Keratinocyte (primary cell): Measurements from ENCODE around the gene PACS2. TPM values are rescaled to one million over a fixed set of nuclear protein-coding genes. Genes with fewer than 3 reads are reported as not detected.
A peak's percentile ranks its signal among the peaks of the same experiment; 100 is the strongest.

ENCODE experiments used
- DNase-seq: peaks from one replicate; pipeline ENCODE4 v3.0.0-alpha.2; 2011; ENCODE audit warnings: low read depth, missing footprints, low spot score
- FAIRE-seq: peaks from 2 replicates; lab custom pipeline; 2011; peaks lifted over from hg19 to GRCh38; lab: Jason Lieb, UNC
- H2AFZ ChIP-seq: 2 replicates; pipeline ENCODE4 v1.6.0; 2012; ENCODE audit warnings: low read length, control low read depth, inconsistent platforms; ENCODE audit not compliant: control insufficient read depth
- H3K27ac ChIP-seq: 2 replicates; pipeline ENCODE4 v1.5.1; 2011; ENCODE audit warnings: low read length; ENCODE audit not compliant: control insufficient read depth, insufficient read depth
- H3K27me3 ChIP-seq: 3 replicates; pipeline ENCODE4 v1.6.0; 2011; ENCODE audit warnings: low read length; ENCODE audit not compliant: control insufficient read depth, insufficient read depth; ENCODE audit errors: extremely low read depth
- H3K36me3 ChIP-seq, 2 experiments: 2 replicates in 1 of 2; 3 replicates in 1 of 2; pipeline ENCODE4 v1.5.1; 2011; ENCODE audit warnings: low read length in 2 of 2, mild to moderate bottlenecking in 1 of 2; ENCODE audit not compliant: control insufficient read depth in 2 of 2, insufficient read depth in 2 of 2; ENCODE audit errors: extremely low read depth in 1 of 2
- H3K4me1 ChIP-seq: 3 replicates; pipeline ENCODE4 v1.5.1; 2011; ENCODE audit warnings: low read length; ENCODE audit not compliant: control insufficient read depth, insufficient read depth; ENCODE audit errors: extremely low read depth
- H3K4me2 ChIP-seq: 3 replicates; pipeline ENCODE4 v1.6.0; 2011; ENCODE audit warnings: low read depth, low read length; ENCODE audit not compliant: control insufficient read depth, insufficient read depth; ENCODE audit errors: extremely low read depth
- H3K4me3 ChIP-seq, 3 experiments: fragments of 200-600 bp in 1 of 3; sonication (generic) in 1 of 3; 2 replicates in 2 of 3; 3 replicates in 1 of 3; pipeline ENCODE4 v1.5.1; 2011 to 2016; ENCODE audit warnings: low read length in 3 of 3, mild to moderate bottlenecking in 3 of 3, control low read depth in 2 of 3, inconsistent platforms in 1 of 3, low read depth in 1 of 3, mixed read lengths in 1 of 3, mixed run types in 1 of 3, moderate library complexity in 1 of 3; ENCODE audit not compliant: control insufficient read depth in 2 of 3, insufficient read depth in 2 of 3; ENCODE audit errors: extremely low read depth in 1 of 3
- H3K79me2 ChIP-seq: 2 replicates; pipeline ENCODE4 v1.6.0; 2012; ENCODE audit warnings: low read length; ENCODE audit not compliant: control insufficient read depth, insufficient read depth
- H3K9ac ChIP-seq: 3 replicates; pipeline ENCODE4 v1.6.0; 2011; ENCODE audit warnings: low read length; ENCODE audit not compliant: control insufficient read depth, insufficient read depth; ENCODE audit errors: extremely low read depth
- H3K9me1 ChIP-seq: 3 replicates; pipeline ENCODE4 v1.6.0; 2011; ENCODE audit warnings: low read length; ENCODE audit not compliant: control insufficient read depth, insufficient read depth; ENCODE audit errors: extremely low read depth
- H3K9me3 ChIP-seq: 2 replicates; pipeline ENCODE4 v1.5.1; 2012; ENCODE audit warnings: low read depth, low read length; ENCODE audit not compliant: control insufficient read depth
- H4K20me1 ChIP-seq: 3 replicates; pipeline ENCODE4 v1.6.0; 2011; ENCODE audit warnings: low read length; ENCODE audit not compliant: control insufficient read depth, insufficient read depth; ENCODE audit errors: extremely low read depth
- EZH2 ChIP-seq: IDR thresholded peaks from one replicate; pipeline ENCODE4 v1.6.1; 2012; ENCODE audit warnings: inconsistent platforms, mild to moderate bottlenecking, low read length, moderate library complexity
- dilution Hi-C: fragments of 300-500 bp; cut with MboI; formaldehyde crosslinking; loops from one replicate; pipeline ENCODE4 v1.7.0; 2020; ENCODE audit warnings: low sequenced_read_pairs; ENCODE audit not compliant: extremely low pct_ligation_motif_present
- polyA plus RNA-seq, 5 experiments: library from polyadenylated mRNA; depleted of rRNA in 3 of 5; stranded (reverse) in 3 of 5; stranded (forward) in 1 of 5; unstranded in 1 of 5; fragments of >200 nt; gene quantifications; 1 replicate in 1 of 5; 2 replicates in 3 of 5; 3 replicates in 1 of 5; pipeline versions ENCODE4 v1.2.1 to v1.2.3, GENCODE V29; 2011 to 2012; ENCODE audit warnings: missing spikeins in 2 of 5, low read depth in 1 of 5, low replicate concordance in 1 of 5
- TF ChIP-seq, protein P1 (sequence below), 3 experiments: IDR thresholded peaks in 1 of 3; conservative IDR thresholded peaks in 1 of 3; optimal IDR thresholded peaks in 1 of 3; 2 replicates in 2 of 3; 3 replicates in 1 of 3; pipeline versions ENCODE3 to v1.5.1; 2011; ENCODE audit warnings: low read length in 3 of 3, mild to moderate bottlenecking in 3 of 3, moderate library complexity in 2 of 3, control low read depth in 1 of 3, inconsistent platforms in 1 of 3; ENCODE audit not compliant: insufficient read depth in 2 of 3; ENCODE audit errors: extremely low read depth in 1 of 3

The PACS2 gene
- polyA plus RNA-seq, 1 donor (not counting 4 experiments of a cell fraction or from before 2014, with no cell fraction given), result 11.8 TPM

DNA sequence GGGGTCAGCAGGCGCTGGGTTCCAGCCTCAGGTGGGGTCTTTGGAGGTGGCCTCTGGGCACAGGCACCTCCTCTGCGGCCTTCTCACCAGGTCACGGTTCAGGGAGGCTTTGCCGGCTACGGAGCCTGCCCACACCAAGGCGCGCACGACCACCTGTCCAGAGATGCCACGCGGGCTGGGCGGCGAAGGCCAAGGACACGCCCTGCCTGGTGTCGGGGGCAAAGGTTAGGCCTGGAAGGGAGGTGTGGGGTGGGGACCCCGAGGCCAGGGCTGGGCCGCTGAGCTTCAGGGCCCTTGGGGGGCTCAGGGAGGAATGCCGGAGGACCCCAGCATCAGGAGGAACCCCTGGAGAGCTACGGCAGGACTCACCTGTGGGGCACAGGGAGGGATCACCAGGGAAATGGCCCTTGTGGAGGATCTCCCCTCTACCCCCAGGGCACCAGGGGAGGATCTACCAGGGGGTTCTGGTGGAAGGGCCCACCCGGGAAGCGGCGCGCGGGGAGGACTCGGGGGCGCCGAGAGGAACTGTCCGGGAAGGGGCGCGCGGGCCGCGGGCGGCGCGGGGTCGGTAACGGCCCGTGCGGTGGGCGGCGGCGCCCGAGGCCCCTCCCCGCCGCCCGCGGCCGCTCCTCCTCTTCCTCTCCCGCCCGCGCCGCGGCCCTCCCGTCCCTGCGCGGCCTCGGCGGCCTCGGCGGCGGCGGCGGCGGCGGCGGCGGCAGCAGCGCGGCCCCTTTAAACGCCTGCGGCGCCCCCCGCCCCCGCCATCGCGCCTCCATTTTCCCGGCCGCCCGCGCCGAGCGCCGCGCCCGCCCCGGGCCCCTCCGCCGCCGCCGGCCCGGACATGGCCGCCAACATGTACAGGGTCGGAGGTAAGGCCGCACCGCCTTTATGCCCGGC, 104.9 kb downstream of the PACS2 start, which contains the start of gene MTA1:
TSS of gene MTA1 (plus strand) at position 633 of the 897 bp plus-strand sequence. CDS start at position 842, 209 bp downstream.
- no peaks in the 10 kb centered on the region for H3K9me3 ChIP-seq
- peaks cover 3 to 6% of the 10 kb centered on the region in 2 experiments for H3K36me3 ChIP-seq
- H3K4me1 ChIP-seq, result peaks cover 10% of the 10 kb centered on the region
- peaks cover 7% of the 10 kb centered on the region for H4K20me1 ChIP-seq
- peak within 1 kb of the TSS; percentile 36 for H3K27ac ChIP-seq
- peak within 1 kb of the TSS; percentile 70 to 89 (median 83) for H3K4me3 ChIP-seq
- H3K79me2 ChIP-seq, result peaks cover 42% of the 10 kb centered on the region
- no peaks in the 10 kb centered on the region for H3K9me1 ChIP-seq
- TF ChIP-seq, protein P1, sequence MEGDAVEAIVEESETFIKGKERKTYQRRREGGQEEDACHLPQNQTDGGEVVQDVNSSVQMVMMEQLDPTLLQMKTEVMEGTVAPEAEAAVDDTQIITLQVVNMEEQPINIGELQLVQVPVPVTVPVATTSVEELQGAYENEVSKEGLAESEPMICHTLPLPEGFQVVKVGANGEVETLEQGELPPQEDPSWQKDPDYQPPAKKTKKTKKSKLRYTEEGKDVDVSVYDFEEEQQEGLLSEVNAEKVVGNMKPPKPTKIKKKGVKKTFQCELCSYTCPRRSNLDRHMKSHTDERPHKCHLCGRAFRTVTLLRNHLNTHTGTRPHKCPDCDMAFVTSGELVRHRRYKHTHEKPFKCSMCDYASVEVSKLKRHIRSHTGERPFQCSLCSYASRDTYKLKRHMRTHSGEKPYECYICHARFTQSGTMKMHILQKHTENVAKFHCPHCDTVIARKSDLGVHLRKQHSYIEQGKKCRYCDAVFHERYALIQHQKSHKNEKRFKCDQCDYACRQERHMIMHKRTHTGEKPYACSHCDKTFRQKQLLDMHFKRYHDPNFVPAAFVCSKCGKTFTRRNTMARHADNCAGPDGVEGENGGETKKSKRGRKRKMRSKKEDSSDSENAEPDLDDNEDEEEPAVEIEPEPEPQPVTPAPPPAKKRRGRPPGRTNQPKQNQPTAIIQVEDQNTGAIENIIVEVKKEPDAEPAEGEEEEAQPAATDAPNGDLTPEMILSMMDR (optimal IDR thresholded peaks at IDR 0.05 in 1 of 3, IDR thresholded peaks at IDR 0.05 in 1 of 3, conservative IDR thresholded peaks at IDR 0.05 in 1 of 3; ENCODE audit: extremely low read depth in 1 of 3, insufficient read depth in 2 of 3, low read length in 3 of 3), result no peak
- TF ChIP-seq EZH2, result no peak
- H2AFZ ChIP-seq, result peak within 1 kb of the TSS; percentile 88
- peak within 1 kb of the TSS; percentile 85 for H3K4me2 ChIP-seq
- H3K27me3 ChIP-seq, result no peaks in the 10 kb centered on the region
- peak within 1 kb of the TSS; percentile 83 for H3K9ac ChIP-seq
- dilution Hi-C loops, result no loop called here
- FAIRE-seq, result no peak
- DNase-seq, result no peak

DNA sequence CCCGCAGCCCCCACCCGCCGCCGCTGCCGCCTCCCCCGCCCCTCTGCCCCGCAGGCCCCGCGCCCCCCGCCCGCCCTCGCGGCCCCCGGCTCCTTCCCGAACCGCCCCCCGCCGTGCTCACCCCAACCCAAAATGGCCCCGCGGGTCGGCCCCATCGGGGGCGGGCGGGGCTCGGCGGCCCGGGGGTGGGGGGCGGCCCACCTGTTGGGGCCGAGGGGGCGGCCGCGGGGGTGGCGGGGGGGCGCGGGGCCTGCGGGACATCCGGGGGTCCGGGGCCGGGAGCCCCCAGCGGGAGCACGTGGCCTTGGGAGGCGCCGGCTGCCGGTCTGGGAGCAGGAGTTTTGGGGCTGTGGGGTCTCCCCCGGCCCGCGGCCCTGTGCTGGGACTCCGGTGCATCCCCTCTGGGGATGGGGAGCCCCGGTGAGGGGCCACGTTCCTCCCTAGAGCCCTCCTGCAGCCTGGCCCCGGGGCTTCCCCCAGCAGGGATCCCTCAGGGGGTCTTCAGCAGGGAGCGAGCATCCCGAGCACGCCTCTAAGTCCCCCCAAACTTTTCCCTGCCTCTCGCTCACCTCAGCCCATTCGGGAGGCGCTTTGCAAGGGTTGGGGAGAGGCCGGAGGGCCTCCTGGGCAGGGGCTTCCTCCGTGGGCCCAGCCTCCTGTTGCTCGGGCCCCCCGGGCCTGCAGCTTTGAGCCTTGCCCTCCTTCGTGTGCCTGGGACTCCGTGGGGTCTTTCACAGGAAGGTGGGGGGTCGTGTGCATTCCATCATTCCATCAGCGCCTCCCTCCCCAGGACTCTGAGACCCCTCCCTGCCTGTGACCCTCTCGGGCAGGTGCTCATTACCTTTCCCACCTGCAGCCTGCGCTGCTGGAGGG, 105.8 kb downstream of the PACS2 start:
- FAIRE-seq (no peak), DNase-seq (no peak)
- Histone ChIP-seq H3K4me2 (peak overlapping the region; percentile 81), H3K36me3 (peaks cover 6% of the 10 kb centered on the region in 2 experiments), H3K9me1 (no peaks in the 10 kb centered on the region), H2AFZ (no peak overlapping the region), H3K9me3 (no peaks in the 10 kb centered on the region), H3K9ac (peak overlapping the region; percentile 83), H3K79me2 (peaks cover 51% of the 10 kb centered on the region), H3K4me3 (peak overlapping the region; percentile 70 to 89 (median 83)), H3K4me1 (peaks cover 10% of the 10 kb centered on the region), H3K27ac (peak overlapping the region; percentile 36), H4K20me1 (peaks cover 7% of the 10 kb centered on the region), H3K27me3 (no peaks in the 10 kb centered on the region)
- dilution Hi-C loops, result no loop called here
- TF ChIP-seq EZH2, result no peak
- TF ChIP-seq, protein P1 (optimal IDR thresholded peaks at IDR 0.05 in 1 of 3, IDR thresholded peaks at IDR 0.05 in 1 of 3, conservative IDR thresholded peaks at IDR 0.05 in 1 of 3; ENCODE audit: extremely low read depth in 1 of 3, insufficient read depth in 2 of 3, low read length in 3 of 3), result no peak
